ENCODE measurements around the gene SPPL2A. TPM values are rescaled to one million over a fixed set of nuclear protein-coding genes. Genes with fewer than 3 reads are reported as not detected.

Gene SPPL2A
- total and polyA plus RNA-seq, 2 of the 13 experiments (the other 11 are each of a cell fraction or from before 2014, with no cell fraction given), result 80.5 to 105 TPM

- TF ChIP-seq, protein P1, sequence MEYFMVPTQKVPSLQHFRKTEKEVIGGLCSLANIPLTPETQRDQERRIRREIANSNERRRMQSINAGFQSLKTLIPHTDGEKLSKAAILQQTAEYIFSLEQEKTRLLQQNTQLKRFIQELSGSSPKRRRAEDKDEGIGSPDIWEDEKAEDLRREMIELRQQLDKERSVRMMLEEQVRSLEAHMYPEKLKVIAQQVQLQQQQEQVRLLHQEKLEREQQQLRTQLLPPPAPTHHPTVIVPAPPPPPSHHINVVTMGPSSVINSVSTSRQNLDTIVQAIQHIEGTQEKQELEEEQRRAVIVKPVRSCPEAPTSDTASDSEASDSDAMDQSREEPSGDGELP (IDR thresholded peaks at IDR 0.05; ENCODE audit: borderline replicate concordance, low read depth), result no peak
- TF ChIP-seq ZNF143 (CRISPR knock-in tag; IDR thresholded peaks at IDR 0.05) (no peak), YEATS4 (CRISPR knock-in tag; IDR thresholded peaks at IDR 0.05; ENCODE audit: borderline replicate concordance) (peak; percentile 71), IRF1 (CRISPR knock-in tag; IDR thresholded peaks at IDR 0.05; ENCODE audit: low read depth) (no peak), RXRB (CRISPR knock-in tag; IDR thresholded peaks at IDR 0.05; ENCODE audit: borderline replicate concordance) (peak; percentile 94), MEF2D (CRISPR knock-in tag; IDR thresholded peaks at IDR 0.05) (peak; percentile 55; the same call in 1 of the 2 replicates), ARNT (IDR thresholded peaks at IDR 0.05) (no peak), ZBTB7A (CRISPR knock-in tag; IDR thresholded peaks at IDR 0.05) (no peak), ZNF691 (CRISPR knock-in tag; IDR thresholded peaks at IDR 0.05; ENCODE audit: borderline replicate concordance, low read depth) (no peak), ZNF567 (CRISPR knock-in tag; IDR thresholded peaks at IDR 0.05; ENCODE audit: borderline replicate concordance) (no peak), ZNF33A (CRISPR knock-in tag; IDR thresholded peaks at IDR 0.05; ENCODE audit: borderline replicate concordance) (0 out of 2 replicates have a peak, but pooled peaks have one; percentile 41), TBX2 (CRISPR knock-in tag; IDR thresholded peaks at IDR 0.05; ENCODE audit: borderline replicate concordance) (peak; percentile 81), TARDBP (CRISPR knock-in tag; IDR thresholded peaks at IDR 0.05) (peak; percentile 53; the same call in 1 of the 2 replicates), ZBTB1 (CRISPR knock-in tag; IDR thresholded peaks at IDR 0.05; ENCODE audit: borderline replicate concordance) (no peak), HMG20B (CRISPR knock-in tag; conservative IDR thresholded peaks at IDR 0.05) (0 out of 2 replicates have a peak, but pooled peaks have one; percentile 47), RCOR2 (CRISPR knock-in tag; IDR thresholded peaks at IDR 0.05) (peak; percentile 85), ZNF879 (CRISPR knock-in tag; IDR thresholded peaks at IDR 0.05) (no peak), YEATS2 (CRISPR knock-in tag; IDR thresholded peaks at IDR 0.05; ENCODE audit: borderline replicate concordance) (peak; percentile 54; the same call in 1 of the 2 replicates), FOSL2 (CRISPR knock-in tag; IDR thresholded peaks at IDR 0.05) (peak; percentile 72), TEAD2 (CRISPR knock-in tag; IDR thresholded peaks at IDR 0.05) (no peak), SAP130 (CRISPR knock-in tag; IDR thresholded peaks at IDR 0.05; ENCODE audit: low read depth) (peak; percentile 87), PCBP2 (optimal IDR thresholded peaks at IDR 0.05; ENCODE audit: low read depth, low read length, poor library complexity, severe bottlenecking) (no peak), SMARCC2 (IDR thresholded peaks at IDR 0.05) (no peak), MLX (CRISPR knock-in tag; IDR thresholded peaks at IDR 0.05) (peak; percentile 99), ZNF382 (CRISPR knock-in tag; IDR thresholded peaks at IDR 0.05; ENCODE audit: borderline replicate concordance) (no peak)
- TF ChIP-seq, protein P2, sequence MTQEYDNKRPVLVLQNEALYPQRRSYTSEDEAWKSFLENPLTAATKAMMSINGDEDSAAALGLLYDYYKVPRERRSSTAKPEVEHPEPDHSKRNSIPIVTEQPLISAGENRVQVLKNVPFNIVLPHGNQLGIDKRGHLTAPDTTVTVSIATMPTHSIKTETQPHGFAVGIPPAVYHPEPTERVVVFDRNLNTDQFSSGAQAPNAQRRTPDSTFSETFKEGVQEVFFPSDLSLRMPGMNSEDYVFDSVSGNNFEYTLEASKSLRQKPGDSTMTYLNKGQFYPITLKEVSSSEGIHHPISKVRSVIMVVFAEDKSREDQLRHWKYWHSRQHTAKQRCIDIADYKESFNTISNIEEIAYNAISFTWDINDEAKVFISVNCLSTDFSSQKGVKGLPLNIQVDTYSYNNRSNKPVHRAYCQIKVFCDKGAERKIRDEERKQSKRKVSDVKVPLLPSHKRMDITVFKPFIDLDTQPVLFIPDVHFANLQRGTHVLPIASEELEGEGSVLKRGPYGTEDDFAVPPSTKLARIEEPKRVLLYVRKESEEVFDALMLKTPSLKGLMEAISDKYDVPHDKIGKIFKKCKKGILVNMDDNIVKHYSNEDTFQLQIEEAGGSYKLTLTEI (CRISPR knock-in tag; conservative IDR thresholded peaks at IDR 0.05), result no peak
- TF ChIP-seq, protein P3, sequence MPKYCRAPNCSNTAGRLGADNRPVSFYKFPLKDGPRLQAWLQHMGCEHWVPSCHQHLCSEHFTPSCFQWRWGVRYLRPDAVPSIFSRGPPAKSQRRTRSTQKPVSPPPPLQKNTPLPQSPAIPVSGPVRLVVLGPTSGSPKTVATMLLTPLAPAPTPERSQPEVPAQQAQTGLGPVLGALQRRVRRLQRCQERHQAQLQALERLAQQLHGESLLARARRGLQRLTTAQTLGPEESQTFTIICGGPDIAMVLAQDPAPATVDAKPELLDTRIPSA (CRISPR knock-in tag; IDR thresholded peaks at IDR 0.05; ENCODE audit: borderline replicate concordance), result no peak
These were observed 46.8 kb downstream of the SPPL2A start (continued) for GRCh38 chr15:50718700-50719125.

Measured in HepG2 (cell line).